Loucy (cell line): ENCODE results near the gene CDHR2.

Source experiments
- EZH2phosphoT487 ChIP-seq: fragments of 200-600 bp; IDR thresholded peaks from 2 replicates; pipeline ENCODE4 v1.6.1; 2018; ENCODE audit warnings: antibody characterized with exemption, mild to moderate bottlenecking, moderate library complexity, borderline replicate concordance
- TF ChIP-seq, protein P1 (sequence below): fragments of 200-600 bp; sonication (generic); conservative IDR thresholded peaks from 2 replicates; pipeline ENCODE4 v1.5.1; 2014; ENCODE audit warnings: mild to moderate bottlenecking, antibody characterized with exemption, low read length

DNA sequence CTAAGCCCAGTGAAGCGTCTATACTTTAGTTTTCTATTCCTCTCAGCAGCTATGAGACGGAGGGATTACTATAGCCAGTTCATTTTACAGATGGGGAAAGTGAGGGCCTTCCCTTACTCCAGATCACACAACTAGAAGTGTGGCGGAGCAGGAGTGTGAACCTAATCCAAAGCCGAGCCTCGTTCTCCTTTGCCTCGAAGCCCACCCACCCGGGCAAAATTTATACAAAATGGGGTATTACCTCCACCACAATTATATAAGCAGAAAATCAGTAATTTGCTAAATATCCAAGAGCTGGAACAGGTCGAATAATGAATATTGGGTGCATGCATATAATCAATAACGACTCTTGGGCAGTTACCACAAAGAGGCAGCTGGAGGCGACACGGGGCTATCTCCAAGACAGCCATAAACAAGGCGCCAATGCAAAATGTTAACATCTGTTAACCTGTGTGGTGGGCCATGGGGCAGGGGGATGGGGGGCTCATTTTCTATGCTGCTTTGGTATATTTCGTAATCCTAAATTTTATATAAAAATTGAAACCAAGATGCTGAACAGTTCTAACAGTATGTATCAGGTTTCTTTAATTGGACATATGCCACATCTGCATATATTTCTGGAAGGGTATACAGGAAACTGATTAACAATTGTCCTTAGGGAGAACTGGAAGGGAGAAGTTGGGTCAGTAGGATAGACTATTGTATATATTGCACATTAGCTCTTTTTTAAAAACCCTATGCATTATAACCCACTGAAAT is 10.7 kb upstream of the CDHR2 start:
- TF ChIP-seq, protein P1, sequence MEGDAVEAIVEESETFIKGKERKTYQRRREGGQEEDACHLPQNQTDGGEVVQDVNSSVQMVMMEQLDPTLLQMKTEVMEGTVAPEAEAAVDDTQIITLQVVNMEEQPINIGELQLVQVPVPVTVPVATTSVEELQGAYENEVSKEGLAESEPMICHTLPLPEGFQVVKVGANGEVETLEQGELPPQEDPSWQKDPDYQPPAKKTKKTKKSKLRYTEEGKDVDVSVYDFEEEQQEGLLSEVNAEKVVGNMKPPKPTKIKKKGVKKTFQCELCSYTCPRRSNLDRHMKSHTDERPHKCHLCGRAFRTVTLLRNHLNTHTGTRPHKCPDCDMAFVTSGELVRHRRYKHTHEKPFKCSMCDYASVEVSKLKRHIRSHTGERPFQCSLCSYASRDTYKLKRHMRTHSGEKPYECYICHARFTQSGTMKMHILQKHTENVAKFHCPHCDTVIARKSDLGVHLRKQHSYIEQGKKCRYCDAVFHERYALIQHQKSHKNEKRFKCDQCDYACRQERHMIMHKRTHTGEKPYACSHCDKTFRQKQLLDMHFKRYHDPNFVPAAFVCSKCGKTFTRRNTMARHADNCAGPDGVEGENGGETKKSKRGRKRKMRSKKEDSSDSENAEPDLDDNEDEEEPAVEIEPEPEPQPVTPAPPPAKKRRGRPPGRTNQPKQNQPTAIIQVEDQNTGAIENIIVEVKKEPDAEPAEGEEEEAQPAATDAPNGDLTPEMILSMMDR, result no peak
- TF ChIP-seq EZH2phosphoT487, result no peak
